GM12872 (cell line): ENCODE measurements around the gene MLEC.

ENCODE experiments used
- CTCF ChIP-seq: IDR thresholded peaks from 3 replicates; pipeline ENCODE4 v1.5.1; 2011; ENCODE audit warnings: low read depth, mild to moderate bottlenecking, low read length, moderate library complexity; ENCODE audit not compliant: insufficient read depth

The MLEC gene

GRCh38 chr12:120666571-120667390, 20.2 kb upstream of the MLEC start:
- TF ChIP-seq CTCF: no peak

GRCh38 chr12:120668091-120668867, 18.7 kb upstream of the MLEC start:
- TF ChIP-seq CTCF: no peak

GRCh38 chr12:120668868-120669840, 17.8 kb upstream of the MLEC start:
- TF ChIP-seq CTCF: no peak

- no peak for TF ChIP-seq CTCF
Measured at GRCh38 chr12:120670667-120671066, 16.3 kb upstream of the MLEC start.

DNA sequence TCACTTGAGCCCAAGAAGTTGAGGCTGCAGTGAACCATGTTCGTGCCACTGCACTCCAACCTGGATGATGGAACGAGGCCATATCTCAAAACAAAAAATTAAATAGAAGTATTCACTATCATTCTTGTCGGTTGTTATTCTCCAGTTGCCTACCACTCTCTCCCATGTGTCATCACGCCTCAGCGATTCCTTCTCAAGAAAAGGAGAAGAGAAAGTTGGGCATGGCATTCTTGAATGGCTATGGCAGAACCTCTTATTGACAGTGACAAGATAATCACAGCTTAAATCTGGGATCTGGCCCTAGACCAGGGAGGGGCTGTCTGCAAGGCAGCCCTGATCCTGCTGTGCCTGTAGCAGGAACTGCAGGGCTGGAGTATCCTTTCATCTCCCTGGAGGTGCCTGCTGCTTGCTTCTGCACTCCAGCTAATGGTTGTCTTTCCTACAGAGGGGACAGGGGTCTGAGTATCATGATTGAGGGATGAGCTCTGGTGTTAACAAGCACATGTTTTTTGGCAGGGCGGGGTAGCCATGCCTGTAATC, 12.8 kb upstream of the MLEC start:
- TF ChIP-seq CTCF: no peak

- no peak for TF ChIP-seq CTCF
Measured at GRCh38 chr12:120677765-120678473, 9.0 kb upstream of the MLEC start.
